IMR-90 (cell line): ENCODE results near the gene SRPK2. TPM values are rescaled to one million over a fixed set of nuclear protein-coding genes. Genes with fewer than 3 reads are reported as not detected.

Source experiments
- ATAC-seq: fragments of 200-7000 bp; cut with Tn5 transposase; 2 replicates; pipeline ENCODE4 v1.9.1; 2020; ENCODE audit warnings: low read depth, mild to moderate bottlenecking, moderate library complexity
- BruUV-seq: library from RNA; stranded (reverse); fragments of 400-500 nt; replicated peaks from 2 replicates; lab custom pipeline; 2021; lab: Mats Ljungman, UMichigan
- CTCF ChIA-PET: fragments of 300-600 bp; formaldehyde crosslinking; extraction: SDS; loops from one replicate; lab custom pipeline; 2021; ENCODE audit warnings: antibody characterized with exemption; lab: Yijun Ruan, JAX
- POLR2A ChIA-PET: fragments of 300-600 bp; sonication (Branson Sonifier 250); formaldehyde crosslinking; loops from one replicate; lab custom pipeline; 2022; ENCODE audit warnings: antibody characterized with exemption; ENCODE audit not compliant: unreplicated experiment; lab: Charles Lee
- DNase-seq: peaks from one replicate; pipeline ENCODE4 v3.0.0; 2013
- H2AFZ ChIP-seq: replicated peaks from 2 replicates; pipeline ENCODE3; 2013; ENCODE audit warnings: low read length, mild to moderate bottlenecking; ENCODE audit not compliant: poor library complexity
- H2AK5ac ChIP-seq: 2 replicates; pipeline ENCODE4 v1.6.1; 2013; ENCODE audit warnings: low read depth, low read length, inconsistent platforms
- H2AK9ac ChIP-seq: replicated peaks from 2 replicates; pipeline ENCODE3; 2013; ENCODE audit warnings: mild to moderate bottlenecking, low read depth, low read length, moderate library complexity; ENCODE audit not compliant: poor library complexity
- H2BK120ac ChIP-seq: 2 replicates; pipeline ENCODE4 v1.6.1; 2013; ENCODE audit warnings: low read depth, low read length, inconsistent platforms
- H2BK15ac ChIP-seq: 3 replicates; pipeline ENCODE4 v1.6.1; 2013; ENCODE audit warnings: low read depth, low read length, inconsistent platforms
- H2BK20ac ChIP-seq: 2 replicates; pipeline ENCODE4 v1.6.1; 2013; ENCODE audit warnings: low read depth, mild to moderate bottlenecking, inconsistent platforms, low read length, moderate library complexity
- H2BK5ac ChIP-seq: 2 replicates; pipeline ENCODE4 v1.6.1; 2013; ENCODE audit warnings: mild to moderate bottlenecking, low read depth, low read length, inconsistent platforms; ENCODE audit not compliant: poor library complexity, severe bottlenecking
- H3K14ac ChIP-seq: replicated peaks from 2 replicates; pipeline ENCODE4 v1.6.1; 2013; ENCODE audit warnings: low read depth, low read length, inconsistent platforms
- H3K18ac ChIP-seq: 2 replicates; pipeline ENCODE4 v1.6.1; 2013; ENCODE audit warnings: low read depth, low read length, control low read depth
- H3K23ac ChIP-seq: 2 replicates; pipeline ENCODE4 v1.6.1; 2013; ENCODE audit warnings: low read depth, low read length, inconsistent platforms
- H3K27ac ChIP-seq: 2 replicates; pipeline ENCODE4 v1.5.1; 2013; ENCODE audit warnings: mild to moderate bottlenecking, control low read depth, low read length; ENCODE audit not compliant: insufficient read depth
- H3K27me3 ChIP-seq: 2 replicates; pipeline ENCODE4 v1.6.1; 2013; ENCODE audit warnings: low read length; ENCODE audit not compliant: control insufficient read depth, insufficient read depth
- H3K36me3 ChIP-seq: 2 replicates; pipeline ENCODE4 v1.6.1; 2013; ENCODE audit warnings: low read length, mixed read lengths; ENCODE audit not compliant: control insufficient read depth, insufficient read depth
- H3K4ac ChIP-seq: 2 replicates; pipeline ENCODE4 v1.6.1; 2013; ENCODE audit warnings: low read depth, low read length, inconsistent platforms
- H3K4me1 ChIP-seq: 2 replicates; pipeline ENCODE4 v1.6.1; 2013; ENCODE audit warnings: low read length, mixed read lengths; ENCODE audit not compliant: control insufficient read depth, insufficient read depth
- H3K4me2 ChIP-seq: 2 replicates; pipeline ENCODE4 v1.6.1; 2013; ENCODE audit warnings: low read depth, mild to moderate bottlenecking, control low read depth, low read length, moderate library complexity
- H3K4me3 ChIP-seq: 2 replicates; pipeline ENCODE4 v1.5.1; 2013; ENCODE audit warnings: low read depth, mild to moderate bottlenecking, control low read depth, low read length, moderate library complexity; ENCODE audit not compliant: insufficient read depth
- H3K56ac ChIP-seq: 2 replicates; pipeline ENCODE4 v1.6.1; 2013; ENCODE audit warnings: low read length, inconsistent platforms; ENCODE audit not compliant: insufficient read depth; ENCODE audit errors: extremely low read depth
- H3K79me1 ChIP-seq, 2 experiments: 2 replicates each; pipeline ENCODE4 v1.6.1; 2013; ENCODE audit warnings: low read length in 2 of 2, inconsistent platforms in 1 of 2, low read depth in 1 of 2
- H3K9ac ChIP-seq: 2 replicates; pipeline ENCODE4 v1.6.1; 2013; ENCODE audit warnings: low read depth, low read length, control low read depth
- H3K9me1 ChIP-seq: 2 replicates; pipeline ENCODE4 v1.6.1; 2013; ENCODE audit warnings: low read length, inconsistent platforms; ENCODE audit not compliant: insufficient read depth
- H3K9me3 ChIP-seq: 2 replicates; pipeline ENCODE4 v1.6.1; 2013; ENCODE audit warnings: low read length; ENCODE audit not compliant: control insufficient read depth, insufficient read depth
- H4K20me1 ChIP-seq: 2 replicates; pipeline ENCODE4 v1.6.1; 2013; ENCODE audit warnings: low read length, inconsistent platforms; ENCODE audit not compliant: insufficient read depth
- H4K5ac ChIP-seq: 2 replicates; pipeline ENCODE4 v1.6.1; 2013; ENCODE audit warnings: mild to moderate bottlenecking, low read depth, low read length, control low read depth
- H4K8ac ChIP-seq, 2 experiments: 2 replicates each; pipeline ENCODE4 v1.6.1; 2013; ENCODE audit warnings: low read depth in 2 of 2, low read length in 2 of 2, control low read depth in 1 of 2, inconsistent platforms in 1 of 2
- H4K91ac ChIP-seq: 2 replicates; pipeline ENCODE4 v1.6.1; 2013; ENCODE audit warnings: low read depth, low read length, inconsistent platforms; ENCODE audit not compliant: insufficient read depth
- BHLHE40 ChIP-seq: fragments of 150-350 bp; IDR thresholded peaks from 2 replicates; pipeline ENCODE4 v1.6.1; 2016; ENCODE audit warnings: mild to moderate bottlenecking, low read depth, low read length
- CEBPB ChIP-seq: IDR thresholded peaks from 2 replicates; pipeline ENCODE4 v1.6.1; 2012; ENCODE audit warnings: low read depth, low read length, improper control_type of control experiment
- FOS ChIP-seq: fragments of 150-350 bp; IDR thresholded peaks from 2 replicates; pipeline ENCODE4 v1.6.1; 2016; ENCODE audit warnings: low read depth, low read length
- MAFK ChIP-seq: IDR thresholded peaks from 2 replicates; pipeline ENCODE4 v1.6.1; 2012; ENCODE audit warnings: low read depth, low read length, improper control_type of control experiment
- MAZ ChIP-seq: IDR thresholded peaks from 2 replicates; pipeline ENCODE4 v1.6.1; 2012; ENCODE audit warnings: low read depth, mild to moderate bottlenecking, low read length, improper control_type of control experiment, moderate library complexity, borderline replicate concordance
- MXI1 ChIP-seq: IDR thresholded peaks from 2 replicates; pipeline ENCODE4 v1.6.1; 2012; ENCODE audit warnings: low read depth, mild to moderate bottlenecking, low read length, moderate library complexity, borderline replicate concordance
- NFE2L2 ChIP-seq: fragments of 150-350 bp; IDR thresholded peaks from 2 replicates; pipeline ENCODE4 v1.6.1; 2016; ENCODE audit warnings: low read depth, mild to moderate bottlenecking, low read length
- POLR2A ChIP-seq: IDR thresholded peaks from 2 replicates; pipeline ENCODE4 v1.6.1; 2012; ENCODE audit warnings: mild to moderate bottlenecking, low read depth, low read length
- RAD21 ChIP-seq: IDR thresholded peaks from 2 replicates; pipeline ENCODE4 v1.6.1; 2012; ENCODE audit warnings: low read length, improper control_type of control experiment
- RCOR1 ChIP-seq: IDR thresholded peaks from 2 replicates; pipeline ENCODE4 v1.6.1; 2012; ENCODE audit warnings: mild to moderate bottlenecking, low read length, improper control_type of control experiment; ENCODE audit not compliant: insufficient replicate concordance
- WGBS, 2 experiments: methylation state at CpG; one replicate each; pipeline versions ENCODE4 v1.1.5 to v1.1.7; 2013; ENCODE audit warnings: missing lambda C conversion rate in 2 of 2; ENCODE audit not compliant: insufficient read length in 1 of 2; ENCODE audit errors: extremely low coverage in 2 of 2; 5-methylcytosine and 5-hydroxymethylcytosine counted together
- dilution Hi-C: fragments of 300-500 bp; cut with HindIII; formaldehyde crosslinking; loops from one replicate; pipeline ENCODE4 v1.14.3; 2018; ENCODE audit warnings: low sequenced_read_pairs; ENCODE audit not compliant: unreplicated experiment
- in situ Hi-C: fragments of 300-500 bp; cut with MboI; formaldehyde crosslinking; loops from 3 replicates; pipeline ENCODE4 v1.14.3; 2019; ENCODE audit warnings: low sequenced_read_pairs, inconsistent platforms, mixed read lengths
- intact Hi-C: fragments of 100-400 bp; cut with micrococcal nuclease; formaldehyde crosslinking; loops from 2 replicates; pipeline ENCODE4 v1.10.0; 2022
- polyA plus RNA-seq, 3 experiments: library from polyadenylated mRNA; depleted of rRNA; stranded (reverse); fragments of >200 nt; gene quantifications; 2 replicates each; pipeline ENCODE4 v1.2.3, GENCODE V29; 2012; ENCODE audit warnings: low replicate concordance in 1 of 3
- total RNA-seq: library from RNA; depleted of rRNA; stranded (reverse); fragments of >200 nt; gene quantifications from 2 replicates; pipeline ENCODE4 v1.2.3, GENCODE V29; 2012
- TF ChIP-seq, protein P1 (sequence below): conservative IDR thresholded peaks from 2 replicates; pipeline ENCODE4 v1.5.1; 2012; ENCODE audit warnings: mild to moderate bottlenecking, low read depth, low read length, improper control_type of control experiment
- TF ChIP-seq, protein P2 (sequence below): fragments of 150-350 bp; IDR thresholded peaks from 2 replicates; pipeline ENCODE4 v1.6.1; 2017; ENCODE audit warnings: mild to moderate bottlenecking, antibody characterized with exemption, low read length, low read depth
- TF ChIP-seq, protein P3 (sequence below): fragments of 150-350 bp; IDR thresholded peaks from 2 replicates; pipeline ENCODE4 v1.6.1; 2016; ENCODE audit warnings: low read depth, mild to moderate bottlenecking, low read length, moderate library complexity, borderline replicate concordance

The SRPK2 gene
- total and polyA plus RNA-seq, 2 of the 4 experiments (the other 2 are of a cell fraction) = 13.2 to 33.0 TPM

DNA sequence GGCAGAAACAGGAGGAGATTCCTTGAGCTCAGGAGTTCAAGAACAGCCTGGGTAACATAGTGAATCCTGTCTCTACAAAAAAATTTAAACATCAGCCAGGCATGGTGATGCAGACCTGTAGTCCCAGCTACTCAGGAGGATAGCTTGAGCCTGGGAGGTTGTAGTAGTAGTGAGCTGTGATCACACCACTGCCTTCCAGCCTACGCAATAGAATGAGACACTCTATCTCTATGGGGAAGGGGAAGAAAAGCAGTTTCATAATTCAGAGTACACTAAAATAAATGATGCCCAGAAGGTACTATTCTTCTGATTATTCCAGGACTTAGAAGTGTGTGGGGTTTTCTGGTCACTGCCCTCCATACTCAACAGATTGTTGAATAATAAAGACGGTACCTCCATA is 197.4 kb downstream of the SRPK2 start:
- no peak overlapping the region for H4K5ac ChIP-seq
- H2BK120ac ChIP-seq = no peak overlapping the region
- no peak overlapping the region for H3K4me3 ChIP-seq
- no peak overlapping the region for H3K4me2 ChIP-seq
- H2AK9ac ChIP-seq = no peak overlapping the region
- H3K9me3 ChIP-seq = no peaks in the 10 kb centered on the region
- no peak overlapping the region for H3K9ac ChIP-seq
- peaks cover 10% of the 10 kb centered on the region; the same call in 1 of the 2 replicates for H3K9me1 ChIP-seq
- H3K79me1 ChIP-seq = peaks cover 30 to 52% of the 10 kb centered on the region in 2 experiments
- peaks cover 9% of the 10 kb centered on the region for H3K4me1 ChIP-seq
- no peak overlapping the region for H2AFZ ChIP-seq
- BruUV-seq = no TSS peak
- dilution Hi-C loops (no loop called here), intact Hi-C loops (no loop called here), in situ Hi-C loops (no loop called here)
- POLR2A ChIA-PET = no interaction called here
- no peak overlapping the region for H4K8ac ChIP-seq
- H3K36me3 ChIP-seq = no peaks in the 10 kb centered on the region
- no peaks in the 10 kb centered on the region for H3K27me3 ChIP-seq
- H4K91ac ChIP-seq = no peak overlapping the region
- TF ChIP-seq, protein P1, sequence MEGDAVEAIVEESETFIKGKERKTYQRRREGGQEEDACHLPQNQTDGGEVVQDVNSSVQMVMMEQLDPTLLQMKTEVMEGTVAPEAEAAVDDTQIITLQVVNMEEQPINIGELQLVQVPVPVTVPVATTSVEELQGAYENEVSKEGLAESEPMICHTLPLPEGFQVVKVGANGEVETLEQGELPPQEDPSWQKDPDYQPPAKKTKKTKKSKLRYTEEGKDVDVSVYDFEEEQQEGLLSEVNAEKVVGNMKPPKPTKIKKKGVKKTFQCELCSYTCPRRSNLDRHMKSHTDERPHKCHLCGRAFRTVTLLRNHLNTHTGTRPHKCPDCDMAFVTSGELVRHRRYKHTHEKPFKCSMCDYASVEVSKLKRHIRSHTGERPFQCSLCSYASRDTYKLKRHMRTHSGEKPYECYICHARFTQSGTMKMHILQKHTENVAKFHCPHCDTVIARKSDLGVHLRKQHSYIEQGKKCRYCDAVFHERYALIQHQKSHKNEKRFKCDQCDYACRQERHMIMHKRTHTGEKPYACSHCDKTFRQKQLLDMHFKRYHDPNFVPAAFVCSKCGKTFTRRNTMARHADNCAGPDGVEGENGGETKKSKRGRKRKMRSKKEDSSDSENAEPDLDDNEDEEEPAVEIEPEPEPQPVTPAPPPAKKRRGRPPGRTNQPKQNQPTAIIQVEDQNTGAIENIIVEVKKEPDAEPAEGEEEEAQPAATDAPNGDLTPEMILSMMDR = no peak
- TF ChIP-seq POLR2A (no peak), FOS (no peak), RAD21 (no peak), MAFK (no peak), RCOR1 (no peak), MXI1 (no peak), NFE2L2 (no peak), BHLHE40 (no peak), CEBPB (no peak), MAZ (no peak)
- TF ChIP-seq, protein P2, sequence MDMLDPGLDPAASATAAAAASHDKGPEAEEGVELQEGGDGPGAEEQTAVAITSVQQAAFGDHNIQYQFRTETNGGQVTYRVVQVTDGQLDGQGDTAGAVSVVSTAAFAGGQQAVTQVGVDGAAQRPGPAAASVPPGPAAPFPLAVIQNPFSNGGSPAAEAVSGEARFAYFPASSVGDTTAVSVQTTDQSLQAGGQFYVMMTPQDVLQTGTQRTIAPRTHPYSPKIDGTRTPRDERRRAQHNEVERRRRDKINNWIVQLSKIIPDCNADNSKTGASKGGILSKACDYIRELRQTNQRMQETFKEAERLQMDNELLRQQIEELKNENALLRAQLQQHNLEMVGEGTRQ = no peak
- TF ChIP-seq, protein P3, sequence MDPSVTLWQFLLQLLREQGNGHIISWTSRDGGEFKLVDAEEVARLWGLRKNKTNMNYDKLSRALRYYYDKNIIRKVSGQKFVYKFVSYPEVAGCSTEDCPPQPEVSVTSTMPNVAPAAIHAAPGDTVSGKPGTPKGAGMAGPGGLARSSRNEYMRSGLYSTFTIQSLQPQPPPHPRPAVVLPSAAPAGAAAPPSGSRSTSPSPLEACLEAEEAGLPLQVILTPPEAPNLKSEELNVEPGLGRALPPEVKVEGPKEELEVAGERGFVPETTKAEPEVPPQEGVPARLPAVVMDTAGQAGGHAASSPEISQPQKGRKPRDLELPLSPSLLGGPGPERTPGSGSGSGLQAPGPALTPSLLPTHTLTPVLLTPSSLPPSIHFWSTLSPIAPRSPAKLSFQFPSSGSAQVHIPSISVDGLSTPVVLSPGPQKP = no peak
- H3K4ac ChIP-seq = no peak overlapping the region
- no peak overlapping the region for H3K23ac ChIP-seq
- DNase-seq (no peak), ATAC-seq (no peak)
- H2AK5ac ChIP-seq = no peak overlapping the region
- H3K56ac ChIP-seq = no peak overlapping the region
- H3K14ac ChIP-seq = no peak overlapping the region
- 100% methylated on average over 1 of the region's 2 CpGs; no CpG with 5 or more reads in 1 of the 2 experiments for WGBS, 2 experiments
- no peak overlapping the region for H2BK5ac ChIP-seq
- H2BK15ac ChIP-seq = no peak overlapping the region
- H4K20me1 ChIP-seq = peaks cover 32% of the 10 kb centered on the region; the same call in 1 of the 2 replicates
- H3K27ac ChIP-seq = no peak overlapping the region
- no peak overlapping the region for H3K18ac ChIP-seq
- H2BK20ac ChIP-seq = no peak overlapping the region
- CTCF ChIA-PET = no interaction called here
